ENCODE measurements around the gene ZNF763. TPM values are rescaled to one million over a fixed set of nuclear protein-coding genes. Genes with fewer than 3 reads are reported as not detected.
"Not testable (repeated sequence)": the region's sequence is repeated elsewhere in the genome, so short reads cannot be mapped to it uniquely, and the experiment has no call there.

The ZNF763 gene
- polyA plus RNA-seq (2013, experiment 1 of 2), result 1.8 TPM
- polyA plus RNA-seq (2013, experiment 2 of 2), result 2.8 TPM

- H3K27ac ChIP-seq (ENCODE audit: low read depth, low read length, severe bottlenecking), result peak within 1 kb of the TSS; percentile 93
- WGBS, 2 experiments (ENCODE audit: insufficient coverage in 2 of 2), result 1 to 2% methylated on average over 30 to 39 of the region's 47 CpGs
Measured at GRCh38 chr19:11964858-11965645, at the start of gene ZNF763. ZNF763 (plus strand) TSS chr19:11965040; CDS start chr19:11965209, 169 bp downstream.

GRCh38 chr19:11921852-11922495, 42.9 kb upstream of the ZNF763 start:
- 100% methylated on average over 2 of the region's 6 CpGs for WGBS, 2 experiments (ENCODE audit: insufficient coverage in 2 of 2)
- Histone ChIP-seq H3K4me1 (ENCODE audit: control insufficient read depth, insufficient read depth, low read length, poor library complexity, severe bottlenecking) (peaks cover 6% of the 10 kb centered on the region), H3K27ac (ENCODE audit: low read depth, low read length, severe bottlenecking) (no peak overlapping the region), H3K4me3 (ENCODE audit: extremely low read depth, insufficient read depth, low read length, poor library complexity, severe bottlenecking) (no peak overlapping the region), H3K9me3 (ENCODE audit: control insufficient read depth, low read length) (peaks cover 4% of the 10 kb centered on the region), H3K36me3 (ENCODE audit: control insufficient read depth, insufficient read depth, low read length) (no peaks in the 10 kb centered on the region)

More at GRCh38 chr19:11964858-11965645, at the start of gene ZNF763:
- Histone ChIP-seq H3K4me3 (ENCODE audit: extremely low read depth, insufficient read depth, low read length, poor library complexity, severe bottlenecking) (peak within 1 kb of the TSS; percentile 68), H3K9me3 (ENCODE audit: control insufficient read depth, low read length) (no peaks in the 10 kb centered on the region), H3K4me1 (ENCODE audit: control insufficient read depth, insufficient read depth, low read length, poor library complexity, severe bottlenecking) (peaks cover 4% of the 10 kb centered on the region), H3K36me3 (ENCODE audit: control insufficient read depth, insufficient read depth, low read length) (no peaks in the 10 kb centered on the region)

DNA sequence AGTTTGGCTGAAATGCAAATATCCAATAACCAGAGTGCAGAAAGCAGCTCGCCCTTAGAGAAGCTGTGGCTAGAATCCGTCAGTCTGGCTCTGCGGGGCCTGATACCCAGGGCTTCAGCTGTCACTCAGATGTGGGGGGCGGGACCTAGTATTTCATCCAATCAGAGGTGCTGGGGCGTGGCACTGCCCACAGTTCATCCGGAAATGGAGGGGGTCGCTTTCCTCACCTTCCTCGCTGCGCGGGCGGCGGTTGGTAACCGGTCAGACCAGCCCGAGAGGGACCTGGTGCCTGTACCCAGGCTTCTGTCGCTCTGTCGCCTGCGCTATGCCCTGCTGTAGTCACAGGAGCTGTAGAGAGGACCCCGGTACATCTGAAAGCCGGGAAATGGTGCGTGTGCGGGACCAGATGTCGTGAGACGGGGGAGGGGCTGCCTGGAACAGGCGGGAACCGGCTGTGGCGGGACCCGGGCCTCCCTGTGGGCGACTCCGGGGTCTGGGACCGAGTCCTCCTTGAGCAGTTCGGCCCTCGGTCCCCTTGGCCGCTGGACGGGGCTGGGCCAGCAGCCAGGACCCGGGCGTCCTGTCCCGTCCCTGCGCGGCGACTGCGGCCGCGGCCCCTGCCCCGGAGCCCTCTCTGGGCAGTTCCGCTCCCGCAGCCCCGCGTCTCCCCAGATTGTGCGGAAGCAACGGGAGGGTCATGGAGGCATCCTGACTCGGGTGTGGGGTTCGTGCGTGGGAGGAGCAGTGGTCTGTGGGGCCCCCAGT, 39.8 kb upstream of the ZNF763 start, which contains the start of gene ZNF700:
ZNF700 (plus strand) TSS at position 222 of the 765 bp plus-strand sequence; CDS start at position 326, 104 bp downstream.
- peaks cover 6% of the 10 kb centered on the region for H3K4me1 ChIP-seq (ENCODE audit: control insufficient read depth, insufficient read depth, low read length, poor library complexity, severe bottlenecking)
- H3K36me3 ChIP-seq (ENCODE audit: control insufficient read depth, insufficient read depth, low read length), result peaks cover 20% of the 10 kb centered on the region
- H3K4me3 ChIP-seq (ENCODE audit: extremely low read depth, insufficient read depth, low read length, poor library complexity, severe bottlenecking), result peak within 1 kb of the TSS; percentile 75
- 0 to 1% methylated on average over 41 to 46 of the region's 53 CpGs for WGBS, 2 experiments (ENCODE audit: insufficient coverage in 2 of 2)
- H3K9me3 ChIP-seq (ENCODE audit: control insufficient read depth, low read length), result peaks cover 7% of the 10 kb centered on the region
- peak within 1 kb of the TSS; percentile 84 for H3K27ac ChIP-seq (ENCODE audit: low read depth, low read length, severe bottlenecking)

DNA sequence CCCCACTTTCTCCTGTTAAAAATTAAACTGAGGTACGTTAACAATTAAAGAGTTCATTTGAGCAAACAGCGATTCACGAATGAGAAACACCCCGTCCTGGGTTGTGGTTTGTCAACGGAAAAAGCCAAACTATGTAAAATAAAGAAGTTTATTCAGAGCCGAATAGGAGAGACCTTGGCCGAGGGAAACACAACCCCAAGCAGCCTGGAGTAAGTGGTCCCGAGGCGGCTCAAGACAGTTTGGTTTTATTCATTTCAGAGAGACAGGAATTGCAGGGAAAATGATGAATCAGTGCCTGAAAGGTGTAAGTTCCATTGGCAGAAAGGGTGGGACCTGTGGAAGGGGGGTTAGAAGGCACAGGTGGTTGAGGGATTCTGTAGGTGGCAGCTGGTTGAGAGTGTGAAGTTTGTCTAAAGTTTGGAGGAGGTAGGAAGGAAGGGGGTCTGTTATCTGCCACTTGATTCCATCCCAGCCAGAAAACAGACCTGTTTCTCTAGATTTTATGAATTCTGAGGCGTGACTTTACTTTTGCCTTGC, 39.1 kb upstream of the ZNF763 start:
- H3K4me3 ChIP-seq (ENCODE audit: extremely low read depth, insufficient read depth, low read length, poor library complexity, severe bottlenecking), result peak overlapping the region; percentile 75
- H3K36me3 ChIP-seq (ENCODE audit: control insufficient read depth, insufficient read depth, low read length), result peaks cover 22% of the 10 kb centered on the region
- H3K4me1 ChIP-seq (ENCODE audit: control insufficient read depth, insufficient read depth, low read length, poor library complexity, severe bottlenecking); H3K9me3 ChIP-seq (ENCODE audit: control insufficient read depth, low read length): not testable (repeated sequence)
- peak overlapping the region; percentile 84 for H3K27ac ChIP-seq (ENCODE audit: low read depth, low read length, severe bottlenecking)
- WGBS, 2 experiments (ENCODE audit: insufficient coverage in 2 of 2), result 12 to 17% methylated on average over 5 to 7 of the region's 10 CpGs

DNA sequence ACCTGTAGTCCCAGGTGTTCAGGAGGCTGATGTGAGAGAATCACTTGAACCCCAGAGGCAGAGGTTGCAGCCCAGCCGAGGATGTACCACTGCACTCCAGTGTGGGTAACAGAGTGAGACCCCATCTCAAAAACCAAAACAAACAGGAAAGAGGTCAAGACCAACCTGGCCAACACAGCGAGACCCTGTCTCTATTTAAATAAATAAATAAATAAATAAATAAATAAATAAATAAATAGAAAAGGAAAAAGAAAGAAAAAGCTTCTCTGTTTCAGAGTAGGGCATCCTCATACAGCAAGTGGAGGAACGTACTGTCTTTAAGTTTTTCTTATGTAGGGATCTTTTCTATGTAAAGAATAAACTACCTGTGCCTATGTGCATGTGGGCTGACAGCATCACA, 37.6 kb upstream of the ZNF763 start:
- no peak overlapping the region for H3K27ac ChIP-seq (ENCODE audit: low read depth, low read length, severe bottlenecking)
- H3K36me3 ChIP-seq (ENCODE audit: control insufficient read depth, insufficient read depth, low read length), result peaks cover 22% of the 10 kb centered on the region
- 100% methylated on average over 1 to 2 of the region's 3 CpGs for WGBS, 2 experiments (ENCODE audit: insufficient coverage in 2 of 2)
- peaks cover 7% of the 10 kb centered on the region for H3K9me3 ChIP-seq (ENCODE audit: control insufficient read depth, low read length)
- H3K4me3 ChIP-seq (ENCODE audit: extremely low read depth, insufficient read depth, low read length, poor library complexity, severe bottlenecking), result no peak overlapping the region
- H3K4me1 ChIP-seq (ENCODE audit: control insufficient read depth, insufficient read depth, low read length, poor library complexity, severe bottlenecking), result peaks cover 6% of the 10 kb centered on the region

DNA sequence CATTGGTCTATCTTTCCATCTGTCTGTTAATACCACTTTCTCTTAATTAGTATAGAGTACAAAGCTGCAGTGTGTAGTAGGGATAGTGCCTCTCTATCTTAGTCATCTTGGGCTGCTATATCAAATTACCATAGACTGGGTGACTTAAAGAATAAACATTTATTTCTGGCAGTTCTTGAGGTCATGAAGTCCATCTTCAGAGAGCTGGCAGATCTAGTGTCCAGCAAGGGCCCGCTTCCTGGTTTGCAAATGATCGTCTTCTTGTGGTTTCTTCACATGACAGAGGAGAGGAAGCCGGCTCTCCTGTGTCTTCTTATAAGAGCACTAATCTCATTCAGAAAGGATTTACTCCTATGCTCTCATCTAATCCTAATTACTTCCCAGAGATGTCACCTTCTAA, 33.8 kb upstream of the ZNF763 start:
- 94% methylated on average over 2 to 3 of the region's 3 CpGs for WGBS, 2 experiments (ENCODE audit: insufficient coverage in 2 of 2)

DNA sequence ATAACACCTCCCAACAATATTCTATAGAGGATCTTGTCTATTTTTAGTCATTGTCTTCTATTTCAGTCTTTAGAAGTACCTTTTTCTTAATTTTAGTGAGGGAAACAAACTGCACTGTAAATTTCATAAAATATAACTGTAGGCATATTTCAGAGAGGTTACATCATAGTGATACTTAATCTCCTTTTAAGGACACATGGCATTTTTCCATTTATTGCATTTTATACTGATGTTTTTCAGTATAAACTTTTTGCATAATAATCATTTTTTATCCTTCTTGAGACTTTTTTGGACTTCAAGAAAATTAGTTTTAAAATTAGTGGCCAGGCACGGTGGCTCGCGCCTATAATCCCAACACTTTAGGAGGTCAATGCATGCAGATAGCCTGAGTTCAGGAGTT, 33.3 kb upstream of the ZNF763 start:
- Histone ChIP-seq H3K36me3 (ENCODE audit: control insufficient read depth, insufficient read depth, low read length) (peaks cover 38% of the 10 kb centered on the region), H3K4me3 (ENCODE audit: extremely low read depth, insufficient read depth, low read length, poor library complexity, severe bottlenecking) (no peak overlapping the region), H3K9me3 (ENCODE audit: control insufficient read depth, low read length) (peaks cover 17% of the 10 kb centered on the region), H3K4me1 (ENCODE audit: control insufficient read depth, insufficient read depth, low read length, poor library complexity, severe bottlenecking) (no peaks in the 10 kb centered on the region), H3K27ac (ENCODE audit: low read depth, low read length, severe bottlenecking) (no peak overlapping the region)
- 67% methylated on average over 3 of the region's 3 CpGs; no CpG with 5 or more reads in 1 of the 2 experiments for WGBS, 2 experiments (ENCODE audit: insufficient coverage in 2 of 2)

More for the DNA sequence above, 33.8 kb upstream of the ZNF763 start:
- H3K27ac ChIP-seq (ENCODE audit: low read depth, low read length, severe bottlenecking), result no peak overlapping the region
- H3K4me1 ChIP-seq (ENCODE audit: control insufficient read depth, insufficient read depth, low read length, poor library complexity, severe bottlenecking), result no peaks in the 10 kb centered on the region
- H3K9me3 ChIP-seq (ENCODE audit: control insufficient read depth, low read length), result peaks cover 17% of the 10 kb centered on the region
- no peak overlapping the region for H3K4me3 ChIP-seq (ENCODE audit: extremely low read depth, insufficient read depth, low read length, poor library complexity, severe bottlenecking)
- peaks cover 38% of the 10 kb centered on the region for H3K36me3 ChIP-seq (ENCODE audit: control insufficient read depth, insufficient read depth, low read length)

DNA sequence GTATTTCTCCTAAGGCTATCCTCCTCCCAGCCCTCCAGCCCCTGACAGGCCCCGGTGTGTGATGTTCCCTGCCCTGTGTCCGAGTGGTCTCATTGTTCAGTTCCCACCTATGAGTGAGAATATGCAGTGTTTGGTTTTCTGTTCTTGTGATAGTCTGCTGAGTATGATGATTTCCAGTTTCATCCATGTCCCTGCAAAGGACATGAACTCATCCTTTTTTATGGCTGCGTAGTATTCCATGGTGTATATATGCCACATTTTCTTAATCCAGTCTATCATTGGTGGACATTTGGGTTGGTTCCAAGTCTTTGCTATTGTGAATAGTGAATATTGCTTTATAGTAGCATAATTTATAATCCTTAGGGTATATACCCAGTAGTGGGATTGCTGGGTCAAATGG, 29.0 kb upstream of the ZNF763 start:
- not testable (repeated sequence) for H3K4me3 ChIP-seq (ENCODE audit: extremely low read depth, insufficient read depth, low read length, poor library complexity, severe bottlenecking); H3K4me1 ChIP-seq (ENCODE audit: control insufficient read depth, insufficient read depth, low read length, poor library complexity, severe bottlenecking); H3K27ac ChIP-seq (ENCODE audit: low read depth, low read length, severe bottlenecking)
- H3K9me3 ChIP-seq (ENCODE audit: control insufficient read depth, low read length), result peaks cover 23% of the 10 kb centered on the region
- 92% methylated on average over 2 of the region's 3 CpGs; no CpG with 5 or more reads in 1 of the 2 experiments for WGBS, 2 experiments (ENCODE audit: insufficient coverage in 2 of 2)
- peaks cover 23% of the 10 kb centered on the region for H3K36me3 ChIP-seq (ENCODE audit: control insufficient read depth, insufficient read depth, low read length)

GRCh38 chr19:11938383-11938782, 26.5 kb upstream of the ZNF763 start:
- not testable (repeated sequence) for H3K27ac ChIP-seq (ENCODE audit: low read depth, low read length, severe bottlenecking); H3K4me3 ChIP-seq (ENCODE audit: extremely low read depth, insufficient read depth, low read length, poor library complexity, severe bottlenecking); H3K4me1 ChIP-seq (ENCODE audit: control insufficient read depth, insufficient read depth, low read length, poor library complexity, severe bottlenecking)
- H3K36me3 ChIP-seq (ENCODE audit: control insufficient read depth, insufficient read depth, low read length), result peaks cover 31% of the 10 kb centered on the region
- 100% methylated on average over 1 of the region's 3 CpGs; no CpG with 5 or more reads in 1 of the 2 experiments for WGBS, 2 experiments (ENCODE audit: insufficient coverage in 2 of 2)
- peaks cover 40% of the 10 kb centered on the region for H3K9me3 ChIP-seq (ENCODE audit: control insufficient read depth, low read length)

- not testable (repeated sequence) for H3K4me3 ChIP-seq (ENCODE audit: extremely low read depth, insufficient read depth, low read length, poor library complexity, severe bottlenecking); H3K27ac ChIP-seq (ENCODE audit: low read depth, low read length, severe bottlenecking); H3K4me1 ChIP-seq (ENCODE audit: control insufficient read depth, insufficient read depth, low read length, poor library complexity, severe bottlenecking)
- Histone ChIP-seq H3K36me3 (ENCODE audit: control insufficient read depth, insufficient read depth, low read length) (peaks cover 48% of the 10 kb centered on the region), H3K9me3 (ENCODE audit: control insufficient read depth, low read length) (peaks cover 60% of the 10 kb centered on the region)
- WGBS, 2 experiments (ENCODE audit: insufficient coverage in 2 of 2), result 95 to 96% methylated on average over 10 to 13 of the region's 29 CpGs
Measured at GRCh38 chr19:11941361-11941887, 23.4 kb upstream of the ZNF763 start.
